OCI-LY7 (cell line): ENCODE data around the gene ZNF837. TPM values are rescaled to one million over a fixed set of nuclear protein-coding genes. Genes with fewer than 3 reads are reported as not detected.

Experiments used
- BruUV-seq: library from RNA; stranded (reverse); fragments of 400-500 nt; replicated peaks from 2 replicates; lab custom pipeline; 2021; lab: Mats Ljungman, UMichigan
- CTCF ChIA-PET: fragments of 300-600 bp; sonication (Branson Sonifier 250); formaldehyde crosslinking; loops from one replicate; lab custom pipeline; 2022; ENCODE audit warnings: antibody characterized with exemption; ENCODE audit not compliant: unreplicated experiment; lab: Charles Lee
- POLR2A ChIA-PET: fragments of 300-600 bp; sonication (Branson Sonifier 250); formaldehyde crosslinking; loops from one replicate; lab custom pipeline; 2022; ENCODE audit warnings: antibody characterized with exemption; lab: Charles Lee
- DNase-seq: peaks from one replicate; pipeline ENCODE4 v3.0.0-alpha.2; 2015; ENCODE audit warnings: low spot score
- H2AFZ ChIP-seq: fragments of 200-600 bp; sonication (generic), shearing (Covaris generic); 2 replicates; pipeline ENCODE4 v1.6.1; 2014; ENCODE audit warnings: mild to moderate bottlenecking, antibody characterized with exemption, low read length, moderate library complexity
- H3K27ac ChIP-seq: fragments of 200-600 bp; sonication (generic); 2 replicates; pipeline ENCODE4 v1.5.1; 2014; ENCODE audit warnings: mixed run types, low read depth, mild to moderate bottlenecking, moderate library complexity, low read length, inconsistent platforms; ENCODE audit not compliant: poor library complexity, severe bottlenecking
- H3K36me3 ChIP-seq: fragments of 200-600 bp; sonication (generic); 2 replicates; pipeline ENCODE4 v1.6.1; 2014; ENCODE audit warnings: mild to moderate bottlenecking, antibody characterized with exemption, low read length, moderate library complexity, mixed read lengths; ENCODE audit not compliant: insufficient read depth
- H3K4me1 ChIP-seq: fragments of 200-600 bp; sonication (generic); 2 replicates; pipeline ENCODE4 v1.5.1; 2014; ENCODE audit warnings: mild to moderate bottlenecking, low read length; ENCODE audit not compliant: insufficient read depth, poor library complexity, severe bottlenecking
- H3K4me2 ChIP-seq: fragments of 200-600 bp; sonication (generic); 2 replicates; pipeline ENCODE4 v1.6.1; 2014; ENCODE audit warnings: mild to moderate bottlenecking, low read length
- H3K4me3 ChIP-seq: fragments of 200-600 bp; sonication (generic); 2 replicates; pipeline ENCODE4 v1.5.1; 2014; ENCODE audit warnings: mild to moderate bottlenecking, low read depth, low read length; ENCODE audit not compliant: poor library complexity, severe bottlenecking
- H3K79me2 ChIP-seq: fragments of 200-600 bp; sonication (generic); 2 replicates; pipeline ENCODE4 v1.6.1; 2016; ENCODE audit warnings: low read depth, mild to moderate bottlenecking, low read length, moderate library complexity, mixed read lengths; ENCODE audit not compliant: insufficient read depth
- H3K9me2 ChIP-seq: fragments of 200-600 bp; sonication (generic); 2 replicates; pipeline ENCODE4 v1.6.1; 2016; ENCODE audit warnings: mild to moderate bottlenecking, low read length, mixed read lengths; ENCODE audit not compliant: insufficient read depth
- H3K9me3 ChIP-seq: fragments of 200-600 bp; sonication (generic); 2 replicates; pipeline ENCODE4 v1.6.1; 2014; ENCODE audit warnings: mild to moderate bottlenecking, mixed run types, low read length, mixed read lengths
- H4K20me1 ChIP-seq: fragments of 200-600 bp; sonication (generic); 2 replicates; pipeline ENCODE4 v1.6.1; 2014; ENCODE audit warnings: mild to moderate bottlenecking, antibody characterized with exemption, low read length, moderate library complexity, mixed read lengths; ENCODE audit not compliant: insufficient read depth
- EZH2phosphoT487 ChIP-seq: fragments of 200-600 bp; sonication (generic); IDR thresholded peaks from 2 replicates; pipeline ENCODE4 v1.6.1; 2018; ENCODE audit warnings: low read depth, borderline replicate concordance, mild to moderate bottlenecking, mixed run types, antibody characterized with exemption, low read length, moderate library complexity, mixed read lengths
- intact Hi-C: fragments of 100-400 bp; cut with micrococcal nuclease; formaldehyde crosslinking; loops from one replicate; pipeline ENCODE4 v1.10.0; 2022; ENCODE audit not compliant: unreplicated experiment
- total RNA-seq, 2 experiments: library from RNA; depleted of rRNA in 1 of 2; stranded (reverse); fragments of >200 nt in 1 of 2; shearing (Covaris generic) in 1 of 2; gene quantifications; 2 replicates each; pipeline ENCODE4 v1.2.3, GENCODE V29; 2014 to 2022
- TF ChIP-seq, protein P1 (sequence below): fragments of 200-600 bp; sonication (generic); conservative IDR thresholded peaks from 2 replicates; pipeline ENCODE4 v1.5.1; 2014; ENCODE audit warnings: mild to moderate bottlenecking, antibody characterized with exemption, low read length, moderate library complexity, mixed read lengths

Gene ZNF837
- total RNA-seq, 2 experiments from 2014 or later = 3.0 to 5.8 TPM

- Histone ChIP-seq H2AFZ (peak overlapping the region; percentile 33; the same call in 1 of the 2 replicates), H3K4me1 (peaks cover 13% of the 10 kb centered on the region), H3K36me3 (peaks cover 6% of the 10 kb centered on the region), H3K4me2 (peak overlapping the region; percentile 79), H4K20me1 (no peaks in the 10 kb centered on the region), H3K9me3 (no peaks in the 10 kb centered on the region), H3K4me3 (peak overlapping the region; percentile 74), H3K27ac (peak overlapping the region; percentile 31), H3K9me2 (no peaks in the 10 kb centered on the region), H3K79me2 (no peaks in the 10 kb centered on the region)
- DNase-seq = no peak
- intact Hi-C loops = no loop called here
- CTCF ChIA-PET = no interaction called here
- POLR2A ChIA-PET = interaction anchor here (1.0 kb wide), 1 partner anchor 14 kb away, joined by 4 read pairs; no protein-coding TSS in a partner anchor
- BruUV-seq = no TSS peak
- TF ChIP-seq EZH2phosphoT487 = no peak
- TF ChIP-seq, protein P1, sequence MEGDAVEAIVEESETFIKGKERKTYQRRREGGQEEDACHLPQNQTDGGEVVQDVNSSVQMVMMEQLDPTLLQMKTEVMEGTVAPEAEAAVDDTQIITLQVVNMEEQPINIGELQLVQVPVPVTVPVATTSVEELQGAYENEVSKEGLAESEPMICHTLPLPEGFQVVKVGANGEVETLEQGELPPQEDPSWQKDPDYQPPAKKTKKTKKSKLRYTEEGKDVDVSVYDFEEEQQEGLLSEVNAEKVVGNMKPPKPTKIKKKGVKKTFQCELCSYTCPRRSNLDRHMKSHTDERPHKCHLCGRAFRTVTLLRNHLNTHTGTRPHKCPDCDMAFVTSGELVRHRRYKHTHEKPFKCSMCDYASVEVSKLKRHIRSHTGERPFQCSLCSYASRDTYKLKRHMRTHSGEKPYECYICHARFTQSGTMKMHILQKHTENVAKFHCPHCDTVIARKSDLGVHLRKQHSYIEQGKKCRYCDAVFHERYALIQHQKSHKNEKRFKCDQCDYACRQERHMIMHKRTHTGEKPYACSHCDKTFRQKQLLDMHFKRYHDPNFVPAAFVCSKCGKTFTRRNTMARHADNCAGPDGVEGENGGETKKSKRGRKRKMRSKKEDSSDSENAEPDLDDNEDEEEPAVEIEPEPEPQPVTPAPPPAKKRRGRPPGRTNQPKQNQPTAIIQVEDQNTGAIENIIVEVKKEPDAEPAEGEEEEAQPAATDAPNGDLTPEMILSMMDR = no peak
Measured at GRCh38 chr19:58401840-58402421, 21.1 kb upstream of the ZNF837 start.

- Histone ChIP-seq H3K4me2 (peak overlapping the region; percentile 79), H2AFZ (peak overlapping the region; percentile 33; the same call in 1 of the 2 replicates), H3K79me2 (no peaks in the 10 kb centered on the region), H3K27ac (peak overlapping the region; percentile 31), H3K9me2 (no peaks in the 10 kb centered on the region), H3K36me3 (peaks cover 9% of the 10 kb centered on the region), H3K4me3 (peak overlapping the region; percentile 74), H3K9me3 (no peaks in the 10 kb centered on the region), H4K20me1 (no peaks in the 10 kb centered on the region), H3K4me1 (peaks cover 12% of the 10 kb centered on the region)
- BruUV-seq = no TSS peak
- DNase-seq = peak; percentile 99
- TF ChIP-seq, protein P1 = peak; percentile 33; the same call in 1 of the 2 replicates
- TF ChIP-seq EZH2phosphoT487 = no peak
- intact Hi-C loops = no loop called here
- POLR2A ChIA-PET = no interaction called here
- CTCF ChIA-PET = no interaction called here
Measured at GRCh38 chr19:58400916-58401839, 20.3 kb upstream of the ZNF837 start.
